ENCODE measurements around the gene GPR39. TPM values are rescaled to one million over a fixed set of nuclear protein-coding genes. Genes with fewer than 3 reads are reported as not detected.

Gene GPR39
- total RNA-seq, 1 experiment from 2014 or later = 9.0 TPM

- ATAC-seq (no peak), DNase-seq (ENCODE audit: low read depth, low spot score) (no peak)
- Histone ChIP-seq H3K27me3 (ENCODE audit: control insufficient read depth, insufficient read depth, low read length) (no peaks in the 10 kb centered on the region), H3K4me3 (ENCODE audit: low read depth in 2 of 2, low read length in 2 of 2) (no peak overlapping the region), H3K36me3 (ENCODE audit: control insufficient read depth, insufficient read depth, low read length) (no peaks in the 10 kb centered on the region), H3K27ac (ENCODE audit: low read length) (no peak overlapping the region), H3K4me1 (ENCODE audit: control insufficient read depth, insufficient read depth, low read length) (no peaks in the 10 kb centered on the region), H3K9me3 (ENCODE audit: control insufficient read depth, insufficient read depth, low read depth, low read length) (no peaks in the 10 kb centered on the region)
- TF ChIP-seq SIN3A (IDR thresholded peaks at IDR 0.05; ENCODE audit: borderline replicate concordance, insufficient read depth, low read depth, low read length) = no peak
- no peak for TF ChIP-seq TCF7L2 (IDR thresholded peaks at IDR 0.05; ENCODE audit: low read depth, low read length)
- TF ChIP-seq POLR2AphosphoS5 (IDR thresholded peaks at IDR 0.05; ENCODE audit: low read depth, low read length) = no peak
- TF ChIP-seq, protein P1, sequence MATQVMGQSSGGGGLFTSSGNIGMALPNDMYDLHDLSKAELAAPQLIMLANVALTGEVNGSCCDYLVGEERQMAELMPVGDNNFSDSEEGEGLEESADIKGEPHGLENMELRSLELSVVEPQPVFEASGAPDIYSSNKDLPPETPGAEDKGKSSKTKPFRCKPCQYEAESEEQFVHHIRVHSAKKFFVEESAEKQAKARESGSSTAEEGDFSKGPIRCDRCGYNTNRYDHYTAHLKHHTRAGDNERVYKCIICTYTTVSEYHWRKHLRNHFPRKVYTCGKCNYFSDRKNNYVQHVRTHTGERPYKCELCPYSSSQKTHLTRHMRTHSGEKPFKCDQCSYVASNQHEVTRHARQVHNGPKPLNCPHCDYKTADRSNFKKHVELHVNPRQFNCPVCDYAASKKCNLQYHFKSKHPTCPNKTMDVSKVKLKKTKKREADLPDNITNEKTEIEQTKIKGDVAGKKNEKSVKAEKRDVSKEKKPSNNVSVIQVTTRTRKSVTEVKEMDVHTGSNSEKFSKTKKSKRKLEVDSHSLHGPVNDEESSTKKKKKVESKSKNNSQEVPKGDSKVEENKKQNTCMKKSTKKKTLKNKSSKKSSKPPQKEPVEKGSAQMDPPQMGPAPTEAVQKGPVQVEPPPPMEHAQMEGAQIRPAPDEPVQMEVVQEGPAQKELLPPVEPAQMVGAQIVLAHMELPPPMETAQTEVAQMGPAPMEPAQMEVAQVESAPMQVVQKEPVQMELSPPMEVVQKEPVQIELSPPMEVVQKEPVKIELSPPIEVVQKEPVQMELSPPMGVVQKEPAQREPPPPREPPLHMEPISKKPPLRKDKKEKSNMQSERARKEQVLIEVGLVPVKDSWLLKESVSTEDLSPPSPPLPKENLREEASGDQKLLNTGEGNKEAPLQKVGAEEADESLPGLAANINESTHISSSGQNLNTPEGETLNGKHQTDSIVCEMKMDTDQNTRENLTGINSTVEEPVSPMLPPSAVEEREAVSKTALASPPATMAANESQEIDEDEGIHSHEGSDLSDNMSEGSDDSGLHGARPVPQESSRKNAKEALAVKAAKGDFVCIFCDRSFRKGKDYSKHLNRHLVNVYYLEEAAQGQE (IDR thresholded peaks at IDR 0.05; ENCODE audit: insufficient read depth in 1 of 2, low read depth in 2 of 2, low read length in 1 of 2) = no peak
- TF ChIP-seq, protein P2, sequence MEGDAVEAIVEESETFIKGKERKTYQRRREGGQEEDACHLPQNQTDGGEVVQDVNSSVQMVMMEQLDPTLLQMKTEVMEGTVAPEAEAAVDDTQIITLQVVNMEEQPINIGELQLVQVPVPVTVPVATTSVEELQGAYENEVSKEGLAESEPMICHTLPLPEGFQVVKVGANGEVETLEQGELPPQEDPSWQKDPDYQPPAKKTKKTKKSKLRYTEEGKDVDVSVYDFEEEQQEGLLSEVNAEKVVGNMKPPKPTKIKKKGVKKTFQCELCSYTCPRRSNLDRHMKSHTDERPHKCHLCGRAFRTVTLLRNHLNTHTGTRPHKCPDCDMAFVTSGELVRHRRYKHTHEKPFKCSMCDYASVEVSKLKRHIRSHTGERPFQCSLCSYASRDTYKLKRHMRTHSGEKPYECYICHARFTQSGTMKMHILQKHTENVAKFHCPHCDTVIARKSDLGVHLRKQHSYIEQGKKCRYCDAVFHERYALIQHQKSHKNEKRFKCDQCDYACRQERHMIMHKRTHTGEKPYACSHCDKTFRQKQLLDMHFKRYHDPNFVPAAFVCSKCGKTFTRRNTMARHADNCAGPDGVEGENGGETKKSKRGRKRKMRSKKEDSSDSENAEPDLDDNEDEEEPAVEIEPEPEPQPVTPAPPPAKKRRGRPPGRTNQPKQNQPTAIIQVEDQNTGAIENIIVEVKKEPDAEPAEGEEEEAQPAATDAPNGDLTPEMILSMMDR (IDR thresholded peaks at IDR 0.05) = no peak
- ChIA-PET CTCF (no interaction called here), POLR2A (interaction anchor here (0.6 kb wide), 1 partner anchor 44 kb away, joined by 8 read pairs; no protein-coding TSS in a partner anchor)
- in situ Hi-C loops (cut with HindIII; ENCODE audit: low pct_unique_long_range_greater_than_20kb, low sequenced_read_pairs) = no loop called here
- intact Hi-C loops (cut with micrococcal nuclease; ENCODE audit: unreplicated experiment) = no loop called here
- no TSS peak for BruUV-seq (replicated peaks)
Measured at GRCh38 chr2:132615329-132616085, 198.9 kb downstream of the GPR39 start.

- TF ChIP-seq TCF7L2 (IDR thresholded peaks at IDR 0.05; ENCODE audit: low read depth, low read length) = no peak
- TF ChIP-seq, protein P1 (IDR thresholded peaks at IDR 0.05; ENCODE audit: insufficient read depth in 1 of 2, low read depth in 2 of 2, low read length in 1 of 2) = no peak
- TF ChIP-seq, protein P2 (IDR thresholded peaks at IDR 0.05) = no peak
- no peak for TF ChIP-seq POLR2AphosphoS5 (IDR thresholded peaks at IDR 0.05; ENCODE audit: low read depth, low read length)
- no peak for TF ChIP-seq SIN3A (IDR thresholded peaks at IDR 0.05; ENCODE audit: borderline replicate concordance, insufficient read depth, low read depth, low read length)
- DNase-seq (ENCODE audit: low read depth, low spot score) = no peak
- H3K36me3 ChIP-seq (ENCODE audit: control insufficient read depth, insufficient read depth, low read length) = no peaks in the 10 kb centered on the region
- no peak overlapping the region for H3K27ac ChIP-seq (ENCODE audit: low read length)
- no peaks in the 10 kb centered on the region for H3K9me3 ChIP-seq (ENCODE audit: control insufficient read depth, insufficient read depth, low read depth, low read length)
- no TSS peak for BruUV-seq (replicated peaks)
- in situ Hi-C loops (cut with HindIII; ENCODE audit: low pct_unique_long_range_greater_than_20kb, low sequenced_read_pairs) (no loop called here), intact Hi-C loops (cut with micrococcal nuclease; ENCODE audit: unreplicated experiment) (no loop called here)
- no peak overlapping the region for H3K4me3 ChIP-seq (ENCODE audit: low read depth in 2 of 2, low read length in 2 of 2)
- H3K4me1 ChIP-seq (ENCODE audit: control insufficient read depth, insufficient read depth, low read length) = no peaks in the 10 kb centered on the region
- H3K27me3 ChIP-seq (ENCODE audit: control insufficient read depth, insufficient read depth, low read length) = no peaks in the 10 kb centered on the region
- ATAC-seq = no peak
- ChIA-PET POLR2A (no interaction called here), CTCF (no interaction called here)
Measured at GRCh38 chr2:132617989-132618388, 201.4 kb downstream of the GPR39 start.

Data from Panc1 (cell line).